Tibial nerve (tissue), 3 donors: ENCODE data around the gene TAS2R13.

Source experiments
- POLR2A ChIP-seq, 2 donors: fragments of 450-650 bp; IDR thresholded peaks; one replicate each; pipeline ENCODE4 v1.6.1; 2017; ENCODE audit warnings: antibody characterized with exemption in 2 of 2, mild to moderate bottlenecking in 2 of 2, moderate library complexity in 2 of 2
- TF ChIP-seq, protein P1 (sequence below), 5 experiments: fragments of 200-600 bp in 3 of 5; fragments of 450-650 bp in 2 of 5; sonication (generic) in 3 of 5; IDR thresholded peaks; one replicate each; pipeline ENCODE4 v1.5.1; 2016 to 2019; ENCODE audit warnings: antibody characterized with exemption in 5 of 5, mild to moderate bottlenecking in 3 of 5, moderate library complexity in 2 of 5

DNA sequence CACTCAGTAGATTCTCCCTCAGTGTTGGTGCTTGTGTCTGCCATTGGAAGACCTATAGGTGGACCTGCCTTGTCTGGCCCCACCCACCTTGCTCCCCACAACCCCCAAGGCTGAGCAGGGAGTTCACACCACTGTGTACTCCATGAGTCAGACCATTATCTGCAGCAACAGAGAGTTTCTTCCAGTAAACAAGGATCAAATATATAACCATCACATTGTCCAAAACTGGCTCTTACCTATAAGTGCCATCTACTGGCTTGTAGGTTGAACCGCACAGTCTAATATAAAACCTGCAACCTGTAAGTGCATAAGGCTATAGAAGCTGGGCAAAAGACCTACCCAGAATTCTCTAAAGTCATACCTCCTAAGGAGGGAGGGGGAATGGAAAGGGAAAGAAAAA is 7.9 kb downstream of the TAS2R13 start:
- TF ChIP-seq, protein P1, sequence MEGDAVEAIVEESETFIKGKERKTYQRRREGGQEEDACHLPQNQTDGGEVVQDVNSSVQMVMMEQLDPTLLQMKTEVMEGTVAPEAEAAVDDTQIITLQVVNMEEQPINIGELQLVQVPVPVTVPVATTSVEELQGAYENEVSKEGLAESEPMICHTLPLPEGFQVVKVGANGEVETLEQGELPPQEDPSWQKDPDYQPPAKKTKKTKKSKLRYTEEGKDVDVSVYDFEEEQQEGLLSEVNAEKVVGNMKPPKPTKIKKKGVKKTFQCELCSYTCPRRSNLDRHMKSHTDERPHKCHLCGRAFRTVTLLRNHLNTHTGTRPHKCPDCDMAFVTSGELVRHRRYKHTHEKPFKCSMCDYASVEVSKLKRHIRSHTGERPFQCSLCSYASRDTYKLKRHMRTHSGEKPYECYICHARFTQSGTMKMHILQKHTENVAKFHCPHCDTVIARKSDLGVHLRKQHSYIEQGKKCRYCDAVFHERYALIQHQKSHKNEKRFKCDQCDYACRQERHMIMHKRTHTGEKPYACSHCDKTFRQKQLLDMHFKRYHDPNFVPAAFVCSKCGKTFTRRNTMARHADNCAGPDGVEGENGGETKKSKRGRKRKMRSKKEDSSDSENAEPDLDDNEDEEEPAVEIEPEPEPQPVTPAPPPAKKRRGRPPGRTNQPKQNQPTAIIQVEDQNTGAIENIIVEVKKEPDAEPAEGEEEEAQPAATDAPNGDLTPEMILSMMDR (IDR thresholded peaks at IDR 0.05): no peak
- no peak for TF ChIP-seq POLR2A (IDR thresholded peaks at IDR 0.05)
